GM10266 (cell line): ENCODE measurements around the gene ZDHHC3.

Experiments
- DNase-seq: peaks from one replicate; pipeline ENCODE4 v3.0.0; 2012; ENCODE audit errors: extremely low spot score
- CTCF ChIP-seq: IDR thresholded peaks from 2 replicates; pipeline ENCODE4 v1.5.1; 2012; ENCODE audit warnings: mild to moderate bottlenecking, low read depth; ENCODE audit not compliant: control insufficient read depth, insufficient read depth; ENCODE audit errors: missing control alignments

The ZDHHC3 gene

GRCh38 chr3:44942202-44942921, 33.6 kb downstream of the ZDHHC3 start:
- DNase-seq = no peak
- TF ChIP-seq CTCF = no peak

GRCh38 chr3:44939581-44940036, 36.4 kb downstream of the ZDHHC3 start:
- no peak for DNase-seq
- no peak for TF ChIP-seq CTCF

- no peak for TF ChIP-seq CTCF
- no peak for DNase-seq
Measured at GRCh38 chr3:44932986-44933944, 42.7 kb downstream of the ZDHHC3 start.

GRCh38 chr3:44932271-44932670, 43.7 kb downstream of the ZDHHC3 start:
- no peak for DNase-seq
- TF ChIP-seq CTCF = no peak

GRCh38 chr3:44931791-44932190, 44.2 kb downstream of the ZDHHC3 start:
- TF ChIP-seq CTCF = no peak
- no peak for DNase-seq

GRCh38 chr3:44930911-44931310, 45.1 kb downstream of the ZDHHC3 start:
- no peak for TF ChIP-seq CTCF
- no peak for DNase-seq
